HG03575 (cell line): ENCODE data around the gene PTPRR.

Experiments used
- ATAC-seq: cut with Tn5 transposase; IDR thresholded peaks from one replicate; pipeline ENCODE4 v1.9.1; 2021; ENCODE audit not compliant: unreplicated experiment, insufficient number of reproducible peaks, low FRiP score; ENCODE audit errors: extremely low read depth

PTPRR gene

DNA sequence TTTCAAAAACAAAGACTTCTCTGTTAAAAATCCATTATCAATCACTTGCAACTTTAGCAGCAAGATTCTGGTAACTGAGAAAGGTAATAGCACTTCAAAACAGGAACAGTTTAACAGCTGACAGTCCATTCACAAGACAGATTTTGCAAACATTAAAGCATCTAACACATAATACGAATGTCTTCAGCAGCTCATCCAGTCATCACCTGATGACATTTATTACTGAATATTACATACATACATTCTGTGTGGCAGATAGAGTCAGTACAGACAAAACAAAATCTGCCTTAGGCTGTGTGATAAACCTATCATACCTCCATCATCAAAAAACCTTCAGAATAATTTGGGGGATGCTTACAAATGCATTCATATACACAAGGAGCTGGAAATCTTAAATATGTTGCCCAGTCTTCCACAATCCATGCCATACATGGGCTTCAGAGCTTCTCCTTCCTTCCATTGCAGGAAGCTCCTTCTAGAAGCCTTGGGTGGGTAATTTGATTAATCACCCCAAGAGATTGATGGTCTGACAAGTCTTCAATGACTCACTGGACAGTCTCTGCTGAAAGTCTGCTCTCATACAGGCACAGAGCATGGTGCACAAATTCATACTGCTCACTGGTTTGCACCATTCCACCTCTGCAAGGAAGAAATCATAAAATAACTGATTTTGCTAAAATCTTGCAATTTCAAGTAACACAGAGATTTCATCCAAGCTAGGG, 281.7 kb downstream of the PTPRR start:
- ATAC-seq = no peak

DNA sequence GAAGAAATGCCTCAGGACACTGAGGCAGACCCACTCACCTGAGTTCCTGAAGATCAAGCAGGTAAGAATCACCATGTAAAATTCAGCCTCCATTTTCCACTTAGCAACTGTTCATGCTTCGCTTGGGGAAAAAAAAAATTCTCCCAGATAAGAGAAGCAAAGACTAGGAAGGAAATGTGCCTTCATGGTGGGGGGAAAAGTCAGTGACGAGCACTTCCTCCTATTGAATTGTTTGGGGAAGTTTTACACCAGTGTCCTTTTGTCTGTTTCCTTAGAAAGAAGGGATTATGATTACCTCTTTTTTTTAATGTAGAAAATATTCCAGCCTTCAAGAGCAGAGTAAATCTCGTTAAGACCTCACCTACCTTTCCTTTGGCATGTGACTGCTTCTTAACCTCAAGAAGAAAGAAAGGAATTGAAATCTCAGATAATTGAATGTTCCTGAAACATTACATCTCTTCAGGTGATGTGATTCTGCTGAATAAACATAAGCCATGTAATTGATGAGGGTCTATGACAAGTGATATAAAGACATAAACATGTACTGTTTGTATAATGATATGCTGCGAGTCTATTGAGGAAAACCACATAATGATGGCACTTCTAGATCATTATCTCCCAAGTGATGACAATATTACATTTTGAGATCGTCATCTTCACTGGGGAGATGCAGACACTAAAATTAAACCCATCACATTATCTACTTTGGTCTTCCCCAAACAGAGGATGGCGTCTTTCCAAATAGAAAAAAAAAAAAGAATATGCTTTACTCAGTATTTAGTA, 283.0 kb downstream of the PTPRR start, which contains the start of gene PTPRB:
Gene PTPRB, minus strand, starts transcription at position 127 of the 783 bp plus-strand sequence. Its CDS starts 34 bp downstream, at position 93.
- no peak for ATAC-seq

DNA sequence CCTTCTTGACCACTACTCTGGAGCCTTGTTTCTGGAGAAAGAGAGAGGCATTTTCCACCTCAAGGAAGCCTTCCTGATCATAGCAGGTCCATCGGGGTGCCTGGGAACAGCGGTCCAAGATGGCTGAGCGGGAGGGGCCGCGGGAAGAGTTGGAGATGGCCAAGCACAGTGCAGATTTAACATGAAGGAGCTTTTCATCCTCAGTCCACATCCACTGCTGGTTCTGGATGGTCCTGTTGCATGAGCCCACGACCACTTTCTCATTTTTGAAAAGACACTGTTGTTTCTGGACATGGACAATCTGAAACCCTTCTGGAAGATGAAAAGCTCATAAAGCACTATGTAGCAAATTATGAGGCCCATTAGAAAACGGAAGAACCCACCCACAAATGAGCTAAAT, 284.8 kb downstream of the PTPRR start:
- no peak for ATAC-seq

DNA sequence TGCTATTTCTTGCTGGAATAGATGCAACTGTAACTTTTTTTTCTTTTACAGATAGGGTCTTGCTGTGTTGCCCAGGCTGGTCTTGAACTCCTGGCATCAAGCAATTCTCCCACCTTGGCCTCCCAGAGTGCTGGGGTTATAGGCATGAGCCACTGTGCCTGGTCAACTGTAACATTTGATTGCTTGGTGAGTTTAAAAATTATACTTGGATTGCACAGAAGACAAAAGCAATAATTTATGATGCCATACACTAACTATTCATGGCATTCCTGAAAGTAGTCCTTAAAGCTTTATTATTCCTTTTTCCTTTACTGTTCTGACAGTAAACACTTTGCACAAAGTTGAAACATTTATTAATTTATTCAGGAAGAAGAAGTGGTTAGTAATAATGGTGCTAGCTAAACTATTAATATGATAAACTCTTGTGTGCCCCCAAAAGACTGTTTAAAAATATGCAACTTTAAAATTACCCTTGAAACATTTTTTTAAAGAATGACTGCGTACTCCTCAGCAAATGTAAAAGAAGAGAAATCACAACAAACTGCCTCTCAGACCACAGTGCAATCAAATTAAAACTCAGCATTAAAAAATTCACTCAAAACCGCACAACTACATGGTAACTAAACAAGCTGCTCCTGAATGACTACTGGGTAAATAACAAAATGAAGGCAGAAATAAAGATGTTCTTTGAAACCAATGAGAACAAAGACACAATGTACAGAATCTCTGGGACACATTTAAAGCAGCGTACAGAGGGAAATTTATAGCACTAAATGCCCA, 291.6 kb downstream of the PTPRR start:
- ATAC-seq = no peak

DNA sequence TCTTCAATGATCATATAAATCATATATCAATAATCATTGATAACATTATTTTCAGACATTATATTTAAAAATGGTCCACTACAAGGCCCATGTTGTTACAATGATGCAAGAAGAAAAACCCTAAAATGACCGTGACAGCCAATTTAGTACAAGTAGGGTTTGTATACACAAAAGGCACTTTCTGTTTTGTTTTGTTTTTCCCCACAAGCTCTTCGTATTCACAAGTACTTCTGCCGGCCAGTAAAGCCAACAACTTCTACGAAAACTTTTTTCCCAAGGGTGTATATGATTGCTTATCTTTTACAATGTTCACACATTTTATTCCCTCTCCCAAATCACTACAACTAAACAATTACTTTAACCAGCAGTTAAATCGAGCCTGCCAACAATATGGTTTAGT, 292.9 kb downstream of the PTPRR start:
- no peak for ATAC-seq

DNA sequence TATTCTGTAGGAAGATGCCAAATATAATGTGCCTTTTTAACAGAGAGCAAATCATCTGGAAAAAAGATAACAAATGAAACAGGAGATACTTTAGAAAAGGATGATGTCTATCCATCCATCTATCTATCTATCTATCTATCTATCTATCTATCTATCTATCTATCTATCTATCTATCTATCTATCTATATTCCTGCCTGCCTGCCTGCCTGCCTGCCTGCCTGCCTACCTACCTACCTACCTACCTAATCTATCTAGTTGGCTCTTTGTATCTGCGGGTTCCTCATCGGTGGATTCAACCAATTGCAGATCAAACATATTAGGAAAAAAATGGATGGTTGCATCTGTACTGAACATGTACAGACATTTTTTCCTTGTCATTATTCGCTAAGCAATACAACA, 294.4 kb downstream of the PTPRR start:
- ATAC-seq = no peak

DNA sequence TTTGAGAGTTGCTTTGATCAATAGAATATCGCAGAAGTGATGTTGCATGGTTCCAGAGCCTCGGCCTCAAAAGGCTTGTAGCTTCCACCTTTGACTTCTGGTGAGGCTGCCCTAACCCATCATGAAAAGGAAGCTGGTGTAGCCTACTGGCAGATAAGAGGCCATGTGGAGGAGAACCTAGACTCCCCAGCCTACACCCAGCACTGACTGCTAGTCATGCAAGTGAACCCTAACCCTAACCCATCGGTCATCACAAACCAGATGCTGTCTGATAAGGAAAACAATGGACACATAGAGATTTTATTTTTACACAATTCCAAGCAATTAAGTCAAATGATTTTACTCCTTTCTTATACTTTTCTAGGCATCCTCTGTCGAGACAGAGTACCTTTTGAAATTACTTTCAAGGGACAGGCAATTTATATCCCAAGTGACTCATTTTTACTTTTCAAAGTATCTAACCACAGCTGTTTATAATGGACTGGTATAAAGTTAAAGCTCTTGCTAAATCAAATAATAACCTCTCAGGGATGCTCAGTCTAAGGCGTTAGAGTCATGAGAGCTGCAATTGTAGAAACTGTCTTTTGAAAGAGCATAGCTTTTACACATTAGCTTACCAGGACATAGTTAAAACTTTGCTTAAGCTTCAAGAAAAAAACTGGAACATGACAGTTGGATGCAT, 300.9 kb downstream of the PTPRR start:
- no peak for ATAC-seq

DNA sequence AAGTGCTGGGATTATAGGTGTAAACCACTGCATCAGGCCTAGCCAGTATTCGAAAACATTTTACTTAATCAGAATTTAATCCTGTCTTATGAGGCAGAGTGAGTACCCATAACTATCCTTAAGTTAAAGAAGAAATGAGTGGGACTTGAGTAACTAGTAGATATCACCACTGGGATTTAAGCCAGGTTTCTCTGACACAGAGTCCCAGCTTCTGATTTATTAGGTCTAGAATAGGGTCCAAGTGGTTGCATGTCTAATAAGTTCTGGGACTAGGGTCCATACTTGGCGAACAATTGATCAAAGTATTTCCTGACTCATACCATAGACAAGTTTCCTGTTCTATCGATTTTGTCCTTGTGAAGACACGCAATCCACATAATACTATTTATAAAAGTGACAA, 302.2 kb downstream of the PTPRR start:
- ATAC-seq = no peak

DNA sequence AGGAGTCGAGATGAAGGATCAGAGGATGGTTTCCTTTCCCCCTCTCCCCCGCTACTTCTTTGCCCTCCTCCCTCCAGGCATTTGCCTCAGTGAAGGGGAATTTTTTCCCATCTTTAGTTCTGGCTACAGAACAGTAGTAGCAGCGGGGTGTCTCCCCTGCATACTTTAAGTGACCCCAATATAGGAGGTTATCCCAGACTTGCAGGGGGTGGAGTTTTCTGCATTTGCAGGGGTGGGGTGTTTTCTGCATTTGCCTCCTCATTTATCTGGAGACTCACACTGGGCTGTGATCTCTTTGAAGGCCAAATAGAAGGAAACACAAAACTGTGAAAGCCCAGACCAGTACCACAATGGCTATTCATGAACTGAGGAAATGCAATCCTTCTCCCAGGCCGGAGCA, 303.1 kb downstream of the PTPRR start:
- ATAC-seq = no peak

DNA sequence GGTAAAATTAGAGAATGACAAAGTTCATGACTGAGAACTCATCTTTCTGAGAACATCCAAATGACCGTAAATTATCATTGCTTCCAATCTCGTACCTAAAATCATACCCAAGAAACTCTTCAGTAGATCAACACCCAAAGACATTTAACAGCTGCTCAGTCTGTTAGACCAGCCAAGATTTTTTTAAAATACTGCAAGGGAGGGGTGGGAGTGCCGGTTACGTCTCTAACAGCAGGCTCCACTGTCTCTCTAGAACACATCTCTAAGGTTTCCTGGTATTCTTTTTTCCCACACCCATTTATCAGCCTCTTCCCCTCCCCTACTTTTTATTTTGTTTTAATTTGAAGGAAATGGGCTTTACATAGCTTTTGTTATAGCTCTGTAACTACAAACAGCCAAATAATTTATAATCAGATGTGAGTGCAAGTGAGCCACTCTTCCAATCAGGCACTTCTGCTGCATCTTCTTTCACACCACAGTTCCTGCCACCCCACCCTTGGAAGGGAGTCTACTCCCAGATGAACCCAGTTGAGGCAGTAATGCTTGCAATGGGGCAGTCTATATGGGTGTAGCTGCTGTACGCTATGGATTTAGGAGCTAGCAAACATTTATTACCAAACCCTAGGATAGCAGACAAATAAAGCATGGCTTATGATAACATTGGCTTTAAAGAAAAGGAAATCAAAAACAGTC, 305.2 kb downstream of the PTPRR start:
- ATAC-seq = no peak

DNA sequence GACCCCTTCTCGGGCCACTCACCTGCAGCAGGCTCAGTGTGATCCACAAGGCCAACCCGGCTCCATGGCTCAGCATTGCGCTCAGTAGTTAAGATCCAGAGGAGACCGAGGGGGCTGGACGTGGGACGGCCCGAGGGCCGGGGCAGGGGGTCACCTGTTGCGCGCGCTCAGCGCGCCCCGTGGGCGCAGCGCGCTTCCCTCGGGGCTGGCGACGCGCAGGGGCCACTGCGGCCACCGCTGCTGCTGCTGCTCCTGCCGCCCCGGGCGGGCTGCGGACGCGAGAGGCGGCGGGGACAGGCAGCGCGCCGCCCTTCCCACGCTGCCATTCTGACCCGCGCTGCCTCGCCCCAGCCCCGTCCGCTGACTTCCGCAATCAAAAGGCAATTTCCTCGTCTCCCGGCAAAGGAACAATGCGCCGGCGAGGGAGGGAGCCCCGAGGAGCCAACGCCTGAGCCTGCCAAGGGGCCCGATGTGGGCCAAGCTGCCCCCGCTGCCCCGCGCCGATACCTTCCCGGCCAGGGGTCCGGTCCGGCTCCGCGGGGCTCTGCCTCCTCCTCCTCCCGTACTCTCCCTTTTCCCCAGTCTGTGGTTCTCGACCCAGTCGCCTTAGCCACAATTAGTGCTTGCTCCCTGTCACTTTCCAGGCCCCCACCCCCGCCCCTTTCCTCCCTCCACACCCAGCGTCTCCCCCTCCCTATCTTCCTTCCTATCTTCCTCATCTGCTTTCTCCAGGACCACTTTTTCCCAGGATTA, 310.6 kb downstream of the PTPRR start:
- ATAC-seq = no peak

DNA sequence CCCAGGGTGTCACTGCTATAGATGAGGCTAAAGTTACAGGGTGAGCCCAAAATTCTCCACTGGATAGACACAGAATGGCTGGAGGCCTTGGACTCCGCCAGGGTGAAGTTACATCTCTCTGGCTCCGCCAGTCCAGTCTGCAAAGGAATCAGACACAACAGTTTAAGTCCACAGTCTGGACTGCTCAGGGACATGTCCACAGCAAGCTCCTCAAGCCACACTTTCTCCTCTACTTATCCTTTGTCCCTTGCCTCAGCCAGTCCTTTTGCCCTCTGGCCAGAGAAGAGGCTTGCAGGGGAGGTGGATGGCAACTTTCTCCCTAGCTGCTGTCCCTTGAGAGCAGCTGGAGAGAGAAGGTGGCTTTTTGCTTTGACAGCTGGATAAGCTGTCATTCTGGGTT, 311.3 kb downstream of the PTPRR start:
- ATAC-seq = no peak

DNA sequence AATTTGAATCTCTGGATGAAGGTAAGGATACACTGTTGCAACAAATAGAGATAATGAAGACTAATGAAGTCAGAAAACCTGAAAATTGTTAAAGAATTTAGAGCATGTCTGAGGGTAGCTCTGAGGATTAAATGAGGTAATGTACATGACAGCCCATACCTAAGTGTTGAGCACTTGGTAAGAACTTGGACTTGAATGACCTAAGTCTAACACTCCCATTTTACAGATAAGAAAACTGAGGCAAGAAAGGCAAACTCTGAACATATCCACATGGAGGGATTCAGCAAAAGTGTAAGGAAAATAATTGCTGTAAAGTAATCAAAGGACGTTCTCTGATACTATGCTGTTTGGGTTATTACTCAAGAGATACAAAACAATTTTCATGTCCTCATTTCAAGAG, 312.4 kb downstream of the PTPRR start:
- no peak for ATAC-seq

DNA sequence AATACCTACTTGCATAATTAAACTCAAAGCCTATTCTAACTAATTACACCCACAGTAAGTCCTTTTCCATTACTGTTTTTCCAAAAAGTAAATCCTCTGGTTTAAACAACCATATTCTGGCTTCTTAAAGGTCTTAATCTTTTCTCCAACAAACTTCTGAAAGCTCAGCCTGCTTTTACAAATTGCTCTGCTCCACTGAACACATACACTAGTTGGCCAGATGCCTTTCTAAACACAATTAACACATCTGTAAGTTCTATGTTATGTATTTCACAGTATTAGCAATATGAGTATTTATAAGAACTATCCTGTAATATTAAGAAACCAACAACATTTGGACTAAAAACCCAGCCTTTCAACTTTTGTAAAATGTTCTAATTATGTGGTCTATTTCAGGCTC, 313.4 kb downstream of the PTPRR start:
- no peak for ATAC-seq

DNA sequence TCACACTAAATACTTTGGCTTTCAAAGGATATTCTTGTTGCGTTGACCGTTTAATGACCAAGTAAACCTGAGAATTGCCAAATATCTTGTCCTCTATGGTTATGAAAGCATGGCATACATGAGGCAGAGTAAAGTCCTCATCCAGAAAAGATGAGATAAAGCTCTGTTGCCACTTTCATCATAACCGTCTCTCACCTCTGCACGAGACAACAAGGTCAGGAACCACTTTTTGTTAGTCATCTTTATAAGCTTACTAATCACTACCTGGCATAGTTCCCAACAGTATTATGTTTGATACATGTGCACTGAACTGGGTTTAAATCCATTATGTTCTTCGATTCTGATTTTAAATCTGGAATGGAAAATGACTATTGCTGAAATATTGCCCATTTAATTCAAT, 314.6 kb downstream of the PTPRR start:
- no peak for ATAC-seq

DNA sequence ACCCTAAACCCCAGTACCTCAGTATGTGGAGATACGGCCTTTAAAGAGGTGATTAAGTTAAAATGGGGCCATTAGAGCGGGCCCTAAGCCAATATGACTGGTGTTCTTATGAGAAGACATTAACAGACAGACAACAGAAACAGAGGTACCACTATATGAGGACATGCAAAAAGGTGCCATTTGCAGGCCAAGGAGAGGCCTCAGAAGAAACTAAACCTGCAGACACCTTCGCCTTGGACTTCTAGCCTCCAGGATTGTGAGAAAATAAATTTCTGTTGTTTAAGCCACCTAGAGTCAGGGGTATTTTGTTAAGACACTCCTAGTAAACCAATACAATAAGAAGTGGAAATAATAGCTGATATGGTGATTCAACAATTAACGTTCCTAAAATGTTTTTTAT, 315.9 kb downstream of the PTPRR start:
- no peak for ATAC-seq

DNA sequence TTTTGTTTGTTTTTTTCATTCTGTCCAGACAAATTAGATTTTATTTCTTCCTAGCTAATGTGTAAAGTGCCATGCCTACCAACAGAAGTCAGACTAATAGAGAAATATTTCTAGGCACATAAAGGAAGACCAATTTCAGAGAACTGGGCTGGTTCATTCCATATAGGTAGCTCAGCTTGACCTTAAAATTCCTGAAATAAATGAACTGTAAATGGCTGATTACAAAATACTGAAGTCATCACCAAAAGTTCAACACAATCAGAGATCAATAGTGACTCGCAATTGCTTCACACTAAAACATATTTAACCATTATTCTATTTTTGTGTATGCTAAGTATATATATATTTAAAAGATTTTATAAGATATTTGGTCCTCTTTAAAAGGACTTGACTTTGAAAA, 317.5 kb downstream of the PTPRR start:
- no peak for ATAC-seq
